PC-3 (cell line): Measurements from ENCODE around the gene ZNF322.

Experiments
- CTCF ChIP-seq: fragments of 300-600 bp; sonication (generic); conservative IDR thresholded peaks from 2 replicates; pipeline ENCODE4 v1.5.1; 2017; ENCODE audit warnings: antibody characterized with exemption, low read depth, mild to moderate bottlenecking, low read length
- EZH2 ChIP-seq: fragments of 300-600 bp; sonication (generic); IDR thresholded peaks from one replicate; pipeline ENCODE4 v1.6.1; 2017; ENCODE audit warnings: antibody characterized with exemption, mild to moderate bottlenecking, low read length; ENCODE audit not compliant: unreplicated experiment
- EZH2phosphoT487 ChIP-seq: fragments of 300-600 bp; sonication (generic); IDR thresholded peaks from 2 replicates; pipeline ENCODE4 v1.6.1; 2018; ENCODE audit warnings: mild to moderate bottlenecking, antibody characterized with exemption, low read length, borderline replicate concordance

- TF ChIP-seq CTCF = peak; percentile 96
- TF ChIP-seq EZH2 = no peak
- no peak for TF ChIP-seq EZH2phosphoT487
Observed at GRCh38 chr6:26595669-26596269, 63.8 kb downstream of the ZNF322 start.
